ENCODE data around the gene PTCHD1.

DNA sequence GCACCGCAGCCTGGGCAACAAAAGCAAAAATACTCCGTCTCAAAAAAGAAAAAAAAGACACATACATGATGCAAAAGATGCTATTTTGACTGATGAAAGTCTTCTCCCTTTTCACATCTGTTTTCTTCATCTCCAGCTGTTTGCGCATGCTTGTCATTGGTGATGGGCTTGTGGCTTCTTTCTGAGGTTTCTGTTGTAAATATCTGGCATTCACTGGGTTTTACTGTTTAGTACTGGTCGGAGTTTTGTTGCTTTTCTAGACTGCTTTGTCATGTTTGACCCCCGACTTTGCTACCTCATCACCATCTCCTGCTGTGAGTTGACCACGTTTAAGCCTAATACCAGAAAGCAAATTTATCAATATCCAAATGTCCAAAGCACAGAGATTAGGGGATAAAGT, 34.4 kb downstream of the PTCHD1 start:
- TF ChIP-seq NRF1 (conservative IDR thresholded peaks at IDR 0.05; ENCODE audit: low read depth, low read length): no peak
- TF ChIP-seq JUND (IDR thresholded peaks at IDR 0.05; ENCODE audit: low read depth, low read length): no peak
- TF ChIP-seq YY1 (IDR thresholded peaks at IDR 0.05; ENCODE audit: low read depth, low read length): no peak
- no peak for TF ChIP-seq PML (IDR thresholded peaks at IDR 0.05; ENCODE audit: low read length)
- TF ChIP-seq, protein P1, sequence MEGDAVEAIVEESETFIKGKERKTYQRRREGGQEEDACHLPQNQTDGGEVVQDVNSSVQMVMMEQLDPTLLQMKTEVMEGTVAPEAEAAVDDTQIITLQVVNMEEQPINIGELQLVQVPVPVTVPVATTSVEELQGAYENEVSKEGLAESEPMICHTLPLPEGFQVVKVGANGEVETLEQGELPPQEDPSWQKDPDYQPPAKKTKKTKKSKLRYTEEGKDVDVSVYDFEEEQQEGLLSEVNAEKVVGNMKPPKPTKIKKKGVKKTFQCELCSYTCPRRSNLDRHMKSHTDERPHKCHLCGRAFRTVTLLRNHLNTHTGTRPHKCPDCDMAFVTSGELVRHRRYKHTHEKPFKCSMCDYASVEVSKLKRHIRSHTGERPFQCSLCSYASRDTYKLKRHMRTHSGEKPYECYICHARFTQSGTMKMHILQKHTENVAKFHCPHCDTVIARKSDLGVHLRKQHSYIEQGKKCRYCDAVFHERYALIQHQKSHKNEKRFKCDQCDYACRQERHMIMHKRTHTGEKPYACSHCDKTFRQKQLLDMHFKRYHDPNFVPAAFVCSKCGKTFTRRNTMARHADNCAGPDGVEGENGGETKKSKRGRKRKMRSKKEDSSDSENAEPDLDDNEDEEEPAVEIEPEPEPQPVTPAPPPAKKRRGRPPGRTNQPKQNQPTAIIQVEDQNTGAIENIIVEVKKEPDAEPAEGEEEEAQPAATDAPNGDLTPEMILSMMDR (IDR thresholded peaks at IDR 0.05 in 2 of 3, conservative IDR thresholded peaks at IDR 0.05 in 1 of 3; ENCODE audit: control insufficient read depth in 2 of 3, extremely low read depth in 1 of 3, insufficient read depth in 1 of 3, low read depth in 3 of 3, low read length in 3 of 3): no peak
- no peak for TF ChIP-seq ZNF274 (IDR thresholded peaks at IDR 0.05; ENCODE audit: insufficient read depth, insufficient read length)
- TF ChIP-seq, protein P2, sequence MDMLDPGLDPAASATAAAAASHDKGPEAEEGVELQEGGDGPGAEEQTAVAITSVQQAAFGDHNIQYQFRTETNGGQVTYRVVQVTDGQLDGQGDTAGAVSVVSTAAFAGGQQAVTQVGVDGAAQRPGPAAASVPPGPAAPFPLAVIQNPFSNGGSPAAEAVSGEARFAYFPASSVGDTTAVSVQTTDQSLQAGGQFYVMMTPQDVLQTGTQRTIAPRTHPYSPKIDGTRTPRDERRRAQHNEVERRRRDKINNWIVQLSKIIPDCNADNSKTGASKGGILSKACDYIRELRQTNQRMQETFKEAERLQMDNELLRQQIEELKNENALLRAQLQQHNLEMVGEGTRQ (IDR thresholded peaks at IDR 0.05; ENCODE audit: borderline replicate concordance, low read depth, low read length): no peak

Measured in GM12878 (cell line).